SKM-1 (cell line): ENCODE measurements around the gene HYOU1.
"Not testable (repeated sequence)": the region's sequence is repeated elsewhere in the genome, so short reads cannot be mapped to it uniquely, and the experiment has no call there.

Source experiments
- DNase-seq: peaks from one replicate; lab custom pipeline; 2025; ENCODE audit not compliant: unreplicated experiment; lab: John Stamatoyannopoulos, UW

Gene HYOU1

DNA sequence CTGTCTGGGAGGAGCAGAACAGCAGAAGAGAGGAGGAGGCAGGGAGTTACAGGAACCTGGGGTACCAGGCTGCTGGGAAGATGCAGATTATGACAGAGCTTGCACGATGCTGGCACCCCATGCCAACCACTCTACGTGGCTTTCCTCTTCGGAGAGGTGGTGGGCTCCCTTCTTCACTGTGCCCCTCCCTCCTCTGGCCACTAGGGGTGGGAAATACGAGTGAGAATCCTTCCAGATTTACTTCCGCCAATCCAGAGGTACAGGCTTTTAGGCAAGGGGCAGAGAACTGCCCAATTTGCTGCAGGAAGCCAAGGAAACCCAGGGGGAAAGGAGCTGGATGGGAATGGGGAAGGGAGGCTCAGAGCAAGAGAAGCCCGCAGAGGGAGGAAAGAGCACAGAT, 12.3 kb downstream of the HYOU1 start:
- DNase-seq, result no peak

DNA sequence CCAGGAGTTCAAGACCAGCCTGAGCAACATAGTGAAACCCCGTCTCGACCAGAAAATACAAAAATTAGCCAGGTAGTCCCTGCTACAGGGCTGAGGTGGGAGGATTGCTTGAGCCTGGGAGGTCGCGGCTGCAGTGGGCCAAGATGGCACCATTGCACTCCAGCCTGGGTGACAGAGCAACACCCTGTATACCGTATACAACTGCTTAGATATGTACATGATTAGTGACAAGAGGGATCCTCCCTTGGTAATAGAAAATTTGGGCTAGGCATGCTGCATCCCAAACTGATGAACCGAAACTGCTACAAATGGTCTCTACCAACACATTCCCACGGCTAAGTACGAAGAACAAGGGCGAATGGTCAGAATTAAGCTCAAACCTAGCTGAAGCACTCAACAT, 14.1 kb downstream of the HYOU1 start:
- no peak for DNase-seq

DNA sequence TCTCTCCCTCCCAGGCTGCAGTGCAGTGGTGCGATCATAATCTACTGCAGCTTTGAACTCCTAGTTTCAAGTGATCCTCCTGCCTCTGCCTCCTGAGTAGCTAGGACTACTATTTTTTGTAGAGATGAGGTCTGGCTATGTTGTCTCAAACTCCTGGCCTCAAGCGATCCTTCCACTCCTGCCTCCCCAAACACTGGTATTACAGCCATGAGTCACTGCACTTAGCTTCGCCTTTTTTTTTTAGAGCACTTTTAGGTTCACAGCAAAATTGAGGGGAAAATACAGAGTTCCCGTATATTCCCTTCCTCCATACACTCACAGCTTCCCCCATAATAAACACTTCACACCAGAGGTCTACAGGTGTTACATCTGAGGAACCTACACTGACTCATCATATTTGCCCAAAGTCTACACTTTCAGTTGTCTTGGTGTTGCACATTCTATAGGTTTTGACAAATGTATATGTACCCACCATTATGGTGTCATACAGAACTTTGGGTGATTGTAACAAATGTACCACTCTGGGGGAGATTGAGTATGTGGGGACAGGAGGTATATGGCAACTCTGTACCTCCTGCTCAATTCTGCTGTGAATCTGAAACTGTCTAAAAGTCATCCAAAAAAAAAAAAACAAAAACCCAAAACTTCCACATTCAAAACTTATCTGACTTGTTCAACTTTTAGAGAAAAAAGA, 15.0 kb downstream of the HYOU1 start:
- no peak for DNase-seq

DNA sequence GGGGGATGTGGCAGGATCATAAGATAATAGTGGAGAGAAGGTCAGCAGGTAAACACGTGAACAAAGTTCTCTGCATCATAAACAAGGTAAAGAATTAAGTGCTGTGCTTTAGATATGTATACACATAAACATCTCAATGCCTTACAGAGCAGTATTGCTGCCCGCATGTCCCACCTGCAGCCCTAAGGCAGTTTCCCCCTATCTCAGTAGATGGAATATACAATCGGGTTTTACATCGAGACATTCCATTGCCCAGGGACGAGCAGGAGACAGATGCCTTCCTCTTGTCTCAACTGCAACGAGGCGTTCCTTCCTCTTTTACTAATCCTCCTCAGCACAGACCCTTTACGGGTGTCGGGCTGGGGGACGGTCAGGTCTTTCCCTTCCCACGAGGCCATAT, 17.5 kb downstream of the HYOU1 start:
- not testable (repeated sequence) for DNase-seq

DNA sequence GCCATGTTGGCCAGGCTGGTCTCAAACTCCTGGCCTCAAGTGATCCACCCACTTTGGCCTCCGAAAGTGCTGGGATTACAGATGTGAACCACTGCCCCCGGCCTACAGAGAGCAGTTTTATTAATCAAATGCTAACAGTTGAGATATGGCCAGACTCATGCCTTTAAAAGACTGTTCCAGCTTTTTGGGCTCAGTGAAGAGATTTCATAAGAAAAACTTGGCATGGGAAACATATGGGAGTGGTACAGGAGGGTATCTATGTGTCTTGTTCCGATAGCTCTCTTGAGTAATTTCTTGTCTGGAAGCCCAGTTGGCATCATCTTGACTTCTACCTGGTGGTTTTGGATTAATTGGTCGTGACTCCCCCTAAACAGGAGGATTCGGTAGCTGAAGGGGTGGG, 18.1 kb downstream of the HYOU1 start:
- no peak for DNase-seq

- no peak for DNase-seq
Measured at GRCh38 chr11:119034813-119035212, 22.2 kb downstream of the HYOU1 start.

- DNase-seq, result not testable (repeated sequence)
Measured at GRCh38 chr11:119033421-119033820, 23.6 kb downstream of the HYOU1 start.

GRCh38 chr11:119031912-119032280, 25.1 kb downstream of the HYOU1 start:
- DNase-seq, result no peak

DNA sequence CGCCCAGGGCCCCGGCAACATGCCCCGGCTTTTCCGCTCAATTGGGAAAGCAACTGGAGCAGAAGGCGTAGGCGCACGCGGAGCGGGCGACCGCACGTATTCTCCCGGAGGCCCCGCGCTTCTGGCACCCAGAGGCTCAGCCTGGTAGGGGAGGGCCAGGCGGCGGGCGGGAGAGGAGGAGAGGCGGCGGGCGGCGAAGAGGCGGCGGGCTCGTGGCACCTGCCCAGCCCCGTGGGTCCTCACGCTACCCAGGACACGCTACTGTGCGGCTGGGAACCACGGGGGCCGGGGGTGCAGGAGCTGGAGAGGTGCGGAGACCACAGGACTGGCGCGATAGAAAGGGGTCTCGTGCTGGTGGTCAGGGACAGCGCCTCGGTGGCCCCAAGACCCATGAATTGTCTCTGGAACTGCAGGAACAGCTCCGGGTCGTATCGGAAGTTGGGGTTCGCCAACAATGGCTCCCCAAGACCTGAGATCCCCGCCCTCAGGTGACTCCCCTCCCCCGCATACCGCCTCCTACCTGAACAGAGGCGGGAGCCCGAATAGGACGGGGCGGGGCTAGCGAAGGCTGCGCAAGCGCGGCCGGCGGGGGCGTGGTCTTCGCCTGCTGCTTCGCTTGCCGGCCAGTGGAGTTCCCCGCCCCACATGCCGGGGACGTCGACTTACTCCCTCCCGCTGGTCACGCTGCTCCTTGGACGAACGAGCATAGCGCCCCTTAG, 26.5 kb downstream of the HYOU1 start, which contains the start of gene SLC37A4:
TSS of gene SLC37A4 (minus strand) at position 549 of the 719 bp plus-strand sequence.
- DNase-seq, result peak; percentile 90

- no peak for DNase-seq
Measured at GRCh38 chr11:119030029-119030328, 27.0 kb downstream of the HYOU1 start.

DNA sequence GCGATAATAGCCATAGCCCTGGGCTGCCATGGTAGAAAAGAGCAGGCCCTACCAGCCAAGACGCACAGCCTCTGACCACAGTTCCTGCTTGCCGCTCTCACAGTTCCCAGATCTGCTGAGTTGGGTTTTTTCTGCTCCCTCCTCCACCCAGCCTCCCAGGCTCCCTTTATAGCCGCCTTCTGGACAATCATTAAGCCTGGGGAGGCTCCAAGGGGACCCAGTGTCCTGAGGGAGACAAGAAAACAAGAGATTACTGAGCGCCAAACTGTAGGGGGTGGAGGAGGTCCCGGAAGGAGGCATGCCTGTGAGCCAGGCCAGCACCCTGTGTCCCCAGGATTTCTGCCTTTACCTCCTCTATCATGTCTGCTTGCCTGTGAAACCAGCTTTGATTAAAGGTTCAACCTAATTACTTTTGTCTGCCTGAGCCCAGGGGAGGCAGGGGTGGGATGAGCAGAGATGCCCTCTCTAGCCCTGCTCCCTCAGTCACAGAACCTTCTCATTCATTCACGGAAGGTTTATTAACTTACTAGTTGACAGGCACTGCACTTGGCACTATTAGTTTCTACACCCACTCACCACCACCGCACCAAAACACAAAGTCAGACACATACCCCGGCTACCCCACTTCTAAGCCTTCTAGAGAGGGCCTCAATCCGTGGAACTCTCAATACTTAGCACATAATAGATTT, 27.5 kb downstream of the HYOU1 start:
- DNase-seq, result no peak

- DNase-seq, result no peak
Measured at GRCh38 chr11:119029069-119029339, 28.0 kb downstream of the HYOU1 start.

DNA sequence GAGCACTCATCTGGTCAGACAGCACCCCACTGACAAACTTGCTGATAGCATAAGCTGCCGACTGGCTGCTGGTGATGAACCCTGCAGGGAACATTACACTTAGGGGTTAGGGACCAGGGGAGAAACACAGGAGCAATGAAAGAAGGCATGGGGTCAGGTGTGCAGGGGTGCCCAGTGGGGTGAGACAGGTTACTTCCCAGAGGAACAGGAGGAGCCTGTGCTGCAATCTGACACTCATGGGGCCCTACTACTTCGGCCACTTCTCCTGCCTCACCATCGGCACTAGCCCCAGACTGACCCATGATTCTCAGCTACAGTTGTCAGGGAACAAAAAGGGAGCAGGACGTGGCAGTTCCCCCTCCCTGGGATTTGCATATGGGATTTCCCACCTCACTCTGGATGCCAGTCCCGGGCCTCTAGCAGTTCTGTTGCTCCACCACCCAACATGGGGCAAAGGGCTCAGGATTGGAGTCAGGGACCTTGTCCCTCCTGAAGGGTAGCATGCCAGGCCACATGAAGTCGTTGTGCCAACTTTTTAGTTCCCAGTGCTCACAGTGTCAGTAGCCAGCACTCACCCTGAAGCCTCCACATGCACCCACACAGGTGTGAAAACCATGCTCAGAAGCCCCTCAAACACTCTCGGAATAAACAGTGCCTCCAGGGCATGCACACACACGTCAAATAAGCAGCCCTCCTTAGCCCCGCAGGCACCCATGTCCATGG, 28.5 kb downstream of the HYOU1 start:
- no peak for DNase-seq

DNA sequence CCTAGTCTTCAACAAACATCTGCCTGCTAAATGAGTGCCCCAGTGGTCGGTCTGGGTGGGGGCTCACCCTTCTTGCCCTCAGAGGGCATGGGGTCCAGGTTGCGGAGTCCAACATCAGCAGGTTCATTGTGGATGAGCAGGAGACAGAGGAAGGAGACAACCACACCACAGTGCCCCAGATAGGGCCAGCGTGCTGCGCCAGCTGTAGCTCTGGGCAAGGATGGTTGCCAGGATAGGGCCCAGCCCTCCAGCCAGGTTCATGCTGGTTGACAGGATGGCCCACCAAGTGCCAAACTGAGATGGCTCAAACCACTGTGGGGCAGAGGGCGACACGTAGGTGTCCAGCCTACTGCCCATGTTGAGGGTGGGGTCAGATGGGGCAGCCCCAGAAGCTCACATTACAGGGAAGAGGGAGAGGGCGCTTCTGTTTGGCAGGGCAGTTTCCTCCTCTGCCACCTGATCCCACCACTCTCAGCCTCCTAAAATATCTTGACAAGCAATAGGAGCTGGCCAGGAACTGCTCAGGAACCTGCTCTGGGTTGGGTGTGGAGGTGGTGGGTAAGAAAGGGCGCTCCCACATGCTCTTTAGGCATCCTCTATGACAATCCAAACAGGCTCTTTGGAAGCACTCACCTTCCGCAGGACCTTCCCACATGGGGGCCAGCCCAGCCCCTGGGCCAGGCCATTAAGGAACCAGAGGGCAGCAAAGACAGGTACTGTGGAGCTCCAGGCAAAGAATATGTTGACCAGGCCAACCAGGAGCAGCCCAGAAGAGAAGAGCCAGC, 29.3 kb downstream of the HYOU1 start:
- no peak for DNase-seq

DNA sequence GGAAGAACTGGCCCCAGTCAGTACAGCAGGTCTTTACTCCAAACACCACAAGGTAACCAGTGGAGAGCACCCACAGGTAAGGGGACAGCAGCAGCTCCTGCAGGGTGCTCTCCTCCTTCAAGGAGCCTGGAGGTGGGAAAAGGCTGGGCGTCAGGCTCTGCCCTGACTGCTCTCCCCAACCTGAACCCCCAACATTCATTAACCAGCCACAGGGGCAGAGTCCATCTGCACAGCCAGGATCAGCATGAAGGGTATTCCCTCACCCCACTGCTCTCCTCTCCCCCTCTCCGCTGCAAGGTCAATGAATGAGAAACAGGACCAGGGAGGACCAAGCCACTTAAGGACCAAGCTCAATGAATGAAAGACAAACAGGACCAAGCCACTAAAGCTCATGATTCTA, 30.0 kb downstream of the HYOU1 start:
- DNase-seq, result no peak

DNA sequence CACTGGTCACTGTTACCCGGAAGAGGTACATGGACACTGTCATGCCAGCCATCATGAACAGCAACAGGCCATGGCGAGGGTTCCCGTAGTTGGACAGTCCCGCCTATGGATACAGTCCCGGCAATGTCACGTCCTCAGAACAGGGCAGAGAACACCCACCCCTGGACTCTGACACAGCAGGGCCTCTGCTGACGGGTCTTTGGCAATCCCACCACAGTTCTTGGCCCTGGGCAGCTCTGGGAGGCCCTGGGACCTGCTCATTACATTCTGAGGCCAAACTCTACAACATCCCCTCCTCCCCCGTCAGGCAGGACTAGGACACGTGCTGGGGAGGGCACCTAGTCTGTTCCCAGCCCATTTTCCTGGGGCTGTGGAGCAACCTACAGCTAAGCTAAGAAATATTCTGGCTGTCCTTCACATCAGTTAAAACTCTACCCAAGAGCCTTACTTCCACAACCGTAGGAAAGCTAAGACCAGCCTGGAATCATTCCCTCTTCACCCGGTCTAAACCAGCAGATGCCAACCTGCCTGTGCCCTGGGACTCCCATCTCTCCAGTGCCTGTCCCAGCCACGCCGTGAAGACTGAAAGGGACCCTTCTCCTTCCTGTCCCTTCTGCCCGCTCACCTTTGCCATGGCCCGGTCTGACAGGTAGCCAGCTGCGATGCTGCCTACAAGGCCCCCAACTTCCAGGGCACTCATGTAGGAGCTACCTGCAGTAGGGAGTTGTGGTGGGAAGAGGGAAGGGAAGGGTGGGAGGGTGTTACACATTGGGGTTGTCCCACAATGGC, 30.8 kb downstream of the HYOU1 start:
- no peak for DNase-seq

GRCh38 chr11:119025541-119025940, 31.5 kb downstream of the HYOU1 start:
- no peak for DNase-seq

DNA sequence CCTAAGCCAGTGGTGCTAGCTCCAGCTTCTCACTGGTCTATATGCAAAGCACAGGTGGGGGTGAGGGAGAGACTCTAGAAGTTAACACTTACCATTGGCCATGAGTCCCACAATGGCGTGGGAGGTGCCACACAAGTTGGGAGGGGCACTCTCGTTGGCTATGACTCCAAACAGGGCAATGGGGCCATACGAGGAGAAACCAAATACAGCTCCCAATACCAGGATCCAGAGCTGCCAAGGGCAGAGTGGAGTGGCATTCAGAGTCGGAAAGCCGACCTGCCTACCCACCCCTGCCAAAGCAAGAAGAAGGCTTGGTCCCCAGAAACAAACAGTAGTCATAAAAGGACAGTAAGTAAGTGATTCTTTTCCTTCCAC, 31.9 kb downstream of the HYOU1 start:
- no peak for DNase-seq

GRCh38 chr11:119024430-119025098, 32.4 kb downstream of the HYOU1 start:
- DNase-seq, result no peak

- no peak for DNase-seq
Measured at GRCh38 chr11:119023741-119024140, 33.3 kb downstream of the HYOU1 start.
